Thoracic aorta (tissue), 2 donors: Measurements from ENCODE around the gene GTF3C5. TPM values are rescaled to one million over a fixed set of nuclear protein-coding genes. Genes with fewer than 3 reads are reported as not detected.

Experiments
- ATAC-seq: fragments of 150-250 bp; one replicate; pipeline ENCODE4 v1.8.0; 2017; ENCODE audit warnings: low read depth; ENCODE audit not compliant: insufficient number of reproducible peaks, low FRiP score
- DNase-seq: peaks from one replicate; pipeline ENCODE4 v3.0.0-alpha.2; 2020; ENCODE audit warnings: low spot score
- H3K27ac ChIP-seq, 2 donors: fragments of 200-600 bp; sonication (generic); 1 replicate in 1 of 2; 2 replicates in 1 of 2; pipeline ENCODE4 v1.5.1; 2016; ENCODE audit warnings: mild to moderate bottlenecking in 2 of 2, moderate library complexity in 2 of 2
- H3K27me3 ChIP-seq: fragments of 200-600 bp; sonication (generic); replicated peaks from 2 replicates; pipeline ENCODE4 v1.6.0; 2016; ENCODE audit warnings: mild to moderate bottlenecking; ENCODE audit not compliant: insufficient read depth
- H3K36me3 ChIP-seq: fragments of 200-600 bp; sonication (generic); one replicate; pipeline ENCODE4 v1.5.1; 2016
- H3K4me1 ChIP-seq, 2 donors: fragments of 200-600 bp; sonication (generic); 1 replicate in 1 of 2; 2 replicates in 1 of 2; pipeline versions ENCODE4 v1.5.1 to v1.6.0; 2016; ENCODE audit warnings: low read depth in 2 of 2, mild to moderate bottlenecking in 1 of 2; ENCODE audit not compliant: control insufficient read depth in 1 of 2
- H3K4me3 ChIP-seq: fragments of 200-600 bp; sonication (generic); 2 replicates; pipeline ENCODE4 v1.5.1; 2016; ENCODE audit warnings: mild to moderate bottlenecking
- H3K9me3 ChIP-seq: fragments of 200-600 bp; sonication (generic); 2 replicates; pipeline ENCODE4 v1.5.1; 2016
- total RNA-seq, 2 donors: library from RNA; depleted of rRNA; stranded (reverse); fragments of >200 nt; gene quantifications; one replicate each; pipeline versions ENCODE4 v1.1.0 to v1.2.3, GENCODE V29; 2016
- TF ChIP-seq, protein P1 (sequence below): fragments of 200-600 bp; sonication (generic); IDR thresholded peaks from one replicate; pipeline ENCODE4 v1.5.1; 2019; ENCODE audit warnings: antibody characterized with exemption

GTF3C5 gene
- total RNA-seq, 2 donors from 2014 or later, result 40.6 to 54.3 TPM

- H3K4me3 ChIP-seq, result no peak overlapping the region
- TF ChIP-seq, protein P1, sequence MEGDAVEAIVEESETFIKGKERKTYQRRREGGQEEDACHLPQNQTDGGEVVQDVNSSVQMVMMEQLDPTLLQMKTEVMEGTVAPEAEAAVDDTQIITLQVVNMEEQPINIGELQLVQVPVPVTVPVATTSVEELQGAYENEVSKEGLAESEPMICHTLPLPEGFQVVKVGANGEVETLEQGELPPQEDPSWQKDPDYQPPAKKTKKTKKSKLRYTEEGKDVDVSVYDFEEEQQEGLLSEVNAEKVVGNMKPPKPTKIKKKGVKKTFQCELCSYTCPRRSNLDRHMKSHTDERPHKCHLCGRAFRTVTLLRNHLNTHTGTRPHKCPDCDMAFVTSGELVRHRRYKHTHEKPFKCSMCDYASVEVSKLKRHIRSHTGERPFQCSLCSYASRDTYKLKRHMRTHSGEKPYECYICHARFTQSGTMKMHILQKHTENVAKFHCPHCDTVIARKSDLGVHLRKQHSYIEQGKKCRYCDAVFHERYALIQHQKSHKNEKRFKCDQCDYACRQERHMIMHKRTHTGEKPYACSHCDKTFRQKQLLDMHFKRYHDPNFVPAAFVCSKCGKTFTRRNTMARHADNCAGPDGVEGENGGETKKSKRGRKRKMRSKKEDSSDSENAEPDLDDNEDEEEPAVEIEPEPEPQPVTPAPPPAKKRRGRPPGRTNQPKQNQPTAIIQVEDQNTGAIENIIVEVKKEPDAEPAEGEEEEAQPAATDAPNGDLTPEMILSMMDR, result no peak
- no peak for ATAC-seq
- DNase-seq, result no peak
- no peaks in the 10 kb centered on the region for H3K9me3 ChIP-seq
- H3K27me3 ChIP-seq, result no peaks in the 10 kb centered on the region
- peaks cover 50% of the 10 kb centered on the region for H3K36me3 ChIP-seq
- H3K4me1 ChIP-seq, result no peaks in the 10 kb centered on the region
- H3K27ac ChIP-seq, result no peak overlapping the region
These were observed 15.6 kb downstream of the GTF3C5 start for GRCh38 chr9:133046196-133046899.

- Histone ChIP-seq H3K27ac (no peak overlapping the region), H3K27me3 (no peaks in the 10 kb centered on the region), H3K4me3 (no peak overlapping the region), H3K36me3 (peaks cover 56% of the 10 kb centered on the region), H3K9me3 (no peaks in the 10 kb centered on the region), H3K4me1 (no peaks in the 10 kb centered on the region)
- TF ChIP-seq, protein P1, result no peak
- DNase-seq (no peak), ATAC-seq (no peak)
These were observed 16.1 kb downstream of the GTF3C5 start for GRCh38 chr9:133046900-133047295.

- Histone ChIP-seq H3K9me3 (no peaks in the 10 kb centered on the region), H3K4me1 (no peaks in the 10 kb centered on the region), H3K4me3 (no peak overlapping the region), H3K36me3 (peaks cover 50% of the 10 kb centered on the region), H3K27ac (no peak overlapping the region), H3K27me3 (no peaks in the 10 kb centered on the region)
- ATAC-seq (no peak), DNase-seq (no peak)
- TF ChIP-seq, protein P1, result no peak
These were observed 17.8 kb downstream of the GTF3C5 start for GRCh38 chr9:133048595-133048994.

DNA sequence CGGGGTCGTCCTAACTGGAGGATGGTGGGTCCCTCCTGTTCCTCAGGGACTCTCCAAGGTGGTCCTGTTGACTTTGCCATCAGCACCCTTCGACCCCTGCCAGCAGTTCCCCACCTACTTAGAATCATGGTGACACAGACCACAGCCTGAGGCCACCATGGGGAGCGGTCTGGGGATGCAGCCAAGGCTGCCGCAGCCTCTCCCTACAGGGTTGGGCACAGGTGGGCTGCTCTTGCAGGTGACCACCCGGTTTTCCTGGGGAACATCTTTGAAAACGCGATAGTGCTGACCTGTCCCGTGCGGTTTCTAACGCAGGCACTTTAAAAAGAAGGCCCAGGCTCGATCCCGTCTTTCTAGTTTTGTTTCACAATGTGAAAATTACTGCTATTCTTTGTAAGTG lies 18.2 kb downstream of the GTF3C5 start:
- Histone ChIP-seq H3K9me3 (no peaks in the 10 kb centered on the region), H3K27me3 (no peaks in the 10 kb centered on the region), H3K4me1 (no peaks in the 10 kb centered on the region), H3K4me3 (no peak overlapping the region), H3K27ac (no peak overlapping the region), H3K36me3 (peaks cover 51% of the 10 kb centered on the region)
- DNase-seq (no peak), ATAC-seq (no peak)
- TF ChIP-seq, protein P1, result no peak

DNA sequence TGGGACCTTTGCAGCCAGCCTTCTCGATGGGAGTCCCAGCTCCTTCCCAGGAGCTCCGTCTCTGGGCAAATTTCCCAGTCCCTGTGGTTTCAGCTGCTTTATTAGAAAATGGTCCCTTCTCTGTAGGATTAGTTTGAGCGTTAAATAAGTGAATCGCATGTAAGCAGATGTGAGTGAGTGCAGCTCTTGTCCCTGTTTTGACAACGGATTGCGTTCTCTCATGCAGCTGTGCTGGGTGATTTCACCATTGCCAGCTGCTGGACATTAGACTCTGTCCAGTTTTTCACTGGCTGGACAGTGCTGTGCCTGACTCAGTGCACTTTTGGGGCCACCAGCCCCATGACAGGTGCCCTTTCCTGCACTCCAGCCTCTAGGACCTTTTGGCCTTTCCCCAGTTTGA lies 19.3 kb downstream of the GTF3C5 start:
- Histone ChIP-seq H3K4me3 (no peak overlapping the region), H3K9me3 (no peaks in the 10 kb centered on the region), H3K27me3 (no peaks in the 10 kb centered on the region), H3K36me3 (peaks cover 53% of the 10 kb centered on the region), H3K27ac (no peak overlapping the region), H3K4me1 (peaks cover 0 to 9% of the 10 kb centered on the region in 2 donors)
- ATAC-seq, result no peak
- TF ChIP-seq, protein P1, result no peak
- DNase-seq, result no peak
